IPS-20b (cell line): ENCODE results near the gene SPTAN1.

ENCODE experiments used
- H3K27ac ChIP-seq: one replicate; pipeline ENCODE4 v1.5.1; 2013; ENCODE audit warnings: low read length
- H3K27me3 ChIP-seq: 2 replicates; pipeline ENCODE4 v1.6.1; 2013; ENCODE audit warnings: mild to moderate bottlenecking, low read length, inconsistent platforms; ENCODE audit not compliant: insufficient read depth
- H3K36me3 ChIP-seq: 2 replicates; pipeline ENCODE4 v1.6.1; 2013; ENCODE audit warnings: low read depth, mild to moderate bottlenecking, inconsistent platforms, low read length, moderate library complexity; ENCODE audit not compliant: insufficient read depth
- H3K4me1 ChIP-seq: 2 replicates; pipeline ENCODE4 v1.6.1; 2013; ENCODE audit warnings: mild to moderate bottlenecking, control low read depth, inconsistent platforms, low read length, moderate library complexity; ENCODE audit not compliant: insufficient read depth
- H3K4me3 ChIP-seq: 2 replicates; pipeline ENCODE4 v1.5.1; 2013; ENCODE audit warnings: mild to moderate bottlenecking, low read length, inconsistent platforms
- H3K9ac ChIP-seq: 2 replicates; pipeline ENCODE4 v1.6.1; 2013; ENCODE audit warnings: low read depth, mild to moderate bottlenecking, inconsistent platforms, low read length, moderate library complexity
- H3K9me3 ChIP-seq: 2 replicates; pipeline ENCODE4 v1.6.1; 2013; ENCODE audit warnings: mild to moderate bottlenecking, low read depth, low read length, inconsistent platforms; ENCODE audit not compliant: insufficient read depth

Gene SPTAN1

DNA sequence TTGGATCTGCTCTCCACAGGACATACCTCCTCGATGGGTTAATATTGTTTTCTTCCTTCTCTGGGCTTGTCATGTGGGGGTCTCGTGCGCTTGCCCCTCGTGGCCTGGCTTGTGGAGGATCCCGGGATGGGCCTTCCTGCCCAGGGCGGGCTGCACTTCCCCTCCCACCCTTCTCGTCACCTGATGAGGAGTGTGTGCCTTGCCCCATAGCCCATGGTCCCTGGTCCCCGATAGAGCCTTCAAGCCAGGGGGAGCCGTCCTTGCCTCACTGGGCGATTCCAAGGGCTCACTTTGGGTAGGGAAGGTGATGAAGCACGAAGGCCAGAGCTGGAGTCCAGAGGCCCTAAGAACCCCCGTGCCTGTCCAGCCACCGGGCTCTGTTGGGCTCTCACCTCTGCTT is 75.5 kb downstream of the SPTAN1 start:
- no peak overlapping the region for H3K4me3 ChIP-seq
- H3K36me3 ChIP-seq: peaks cover 73% of the 10 kb centered on the region
- H3K4me1 ChIP-seq: no peaks in the 10 kb centered on the region
- H3K9ac ChIP-seq: no peak overlapping the region
- H3K27me3 ChIP-seq: no peaks in the 10 kb centered on the region
- no peak overlapping the region for H3K27ac ChIP-seq
- no peaks in the 10 kb centered on the region for H3K9me3 ChIP-seq

GRCh38 chr9:128628471-128629048 is 76.2 kb downstream of the SPTAN1 start:
- Histone ChIP-seq H3K9me3 (no peaks in the 10 kb centered on the region), H3K4me3 (no peak overlapping the region), H3K27me3 (no peaks in the 10 kb centered on the region), H3K9ac (no peak overlapping the region), H3K36me3 (peaks cover 79% of the 10 kb centered on the region), H3K27ac (no peak overlapping the region), H3K4me1 (no peaks in the 10 kb centered on the region)

DNA sequence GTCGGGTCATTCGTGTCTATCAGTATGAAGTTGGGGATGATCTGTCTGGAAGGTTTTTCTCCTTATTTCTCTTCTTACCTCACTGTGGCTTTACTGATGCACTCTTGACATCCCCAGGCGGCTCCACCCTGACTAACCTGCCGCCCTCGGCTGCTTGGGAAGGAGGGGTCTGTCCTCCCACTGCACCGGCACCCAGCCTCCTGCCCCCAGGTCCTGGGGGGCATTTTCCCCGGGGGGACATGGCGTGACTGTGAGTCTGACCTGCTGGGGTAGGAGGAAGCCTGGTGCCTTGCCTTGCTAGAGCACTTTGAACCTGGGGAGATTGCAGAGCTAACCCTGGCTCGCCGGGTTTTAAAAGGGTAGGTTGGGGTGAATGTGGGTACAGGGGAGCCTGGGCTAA is 76.7 kb downstream of the SPTAN1 start:
- Histone ChIP-seq H3K9me3 (no peaks in the 10 kb centered on the region), H3K27me3 (no peaks in the 10 kb centered on the region), H3K9ac (no peak overlapping the region), H3K36me3 (peaks cover 82% of the 10 kb centered on the region), H3K4me3 (no peak overlapping the region), H3K27ac (no peak overlapping the region), H3K4me1 (no peaks in the 10 kb centered on the region)

DNA sequence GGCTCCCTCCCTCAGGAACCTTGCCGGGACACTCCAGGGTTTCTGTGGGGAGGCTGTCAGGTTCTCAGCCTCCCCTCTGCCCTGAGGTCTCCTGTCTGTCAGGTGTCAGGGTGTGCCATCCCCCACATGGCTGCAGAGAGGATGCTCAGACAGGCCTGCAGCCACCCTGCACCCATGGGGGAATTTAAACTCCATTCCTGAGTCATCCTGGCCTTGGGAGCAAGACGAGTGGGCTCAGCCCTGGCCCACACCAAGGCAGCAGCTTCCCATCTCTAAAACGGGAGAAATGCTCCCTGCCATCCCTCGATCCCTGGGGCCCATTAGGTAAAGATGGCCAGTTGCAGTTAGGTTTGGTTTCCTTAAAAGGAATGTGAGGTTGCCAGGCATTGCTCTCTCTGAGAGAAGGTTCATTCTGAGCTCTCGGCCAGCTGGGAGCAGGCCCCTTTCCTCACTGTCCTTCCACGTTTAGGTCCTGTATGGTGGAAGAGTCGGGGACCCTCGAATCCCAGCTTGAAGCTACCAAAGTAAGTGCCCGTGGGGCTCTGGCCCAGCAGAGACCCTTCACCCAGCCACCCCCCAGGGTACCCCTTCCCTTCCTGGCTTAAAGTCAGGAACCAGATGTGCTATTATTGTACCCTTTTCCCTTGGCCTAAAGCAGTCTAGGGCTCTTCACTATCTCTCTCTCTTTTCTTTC is 77.6 kb downstream of the SPTAN1 start:
- Histone ChIP-seq H3K27me3 (no peaks in the 10 kb centered on the region), H3K36me3 (peaks cover 82% of the 10 kb centered on the region), H3K4me1 (no peaks in the 10 kb centered on the region), H3K4me3 (no peak overlapping the region), H3K27ac (no peak overlapping the region), H3K9me3 (no peaks in the 10 kb centered on the region), H3K9ac (no peak overlapping the region)

- peaks cover 72% of the 10 kb centered on the region for H3K36me3 ChIP-seq
- no peaks in the 10 kb centered on the region for H3K27me3 ChIP-seq
These were observed 79.2 kb downstream of the SPTAN1 start for GRCh38 chr9:128631636-128632035.

GRCh38 chr9:128632066-128632465 is 79.7 kb downstream of the SPTAN1 start:
- H3K9me3 ChIP-seq: no peaks in the 10 kb centered on the region
- H3K9ac ChIP-seq: no peak overlapping the region
- H3K27ac ChIP-seq: no peak overlapping the region
- H3K4me1 ChIP-seq: peaks cover 7% of the 10 kb centered on the region; the same call in 1 of the 2 replicates
- H3K4me3 ChIP-seq: no peak overlapping the region
- peaks cover 72% of the 10 kb centered on the region for H3K36me3 ChIP-seq
- H3K27me3 ChIP-seq: no peaks in the 10 kb centered on the region

More at GRCh38 chr9:128631636-128632035, 79.2 kb downstream of the SPTAN1 start:
- Histone ChIP-seq H3K4me1 (peaks cover 7% of the 10 kb centered on the region; the same call in 1 of the 2 replicates), H3K27ac (no peak overlapping the region), H3K9ac (no peak overlapping the region), H3K4me3 (no peak overlapping the region), H3K9me3 (no peaks in the 10 kb centered on the region)

DNA sequence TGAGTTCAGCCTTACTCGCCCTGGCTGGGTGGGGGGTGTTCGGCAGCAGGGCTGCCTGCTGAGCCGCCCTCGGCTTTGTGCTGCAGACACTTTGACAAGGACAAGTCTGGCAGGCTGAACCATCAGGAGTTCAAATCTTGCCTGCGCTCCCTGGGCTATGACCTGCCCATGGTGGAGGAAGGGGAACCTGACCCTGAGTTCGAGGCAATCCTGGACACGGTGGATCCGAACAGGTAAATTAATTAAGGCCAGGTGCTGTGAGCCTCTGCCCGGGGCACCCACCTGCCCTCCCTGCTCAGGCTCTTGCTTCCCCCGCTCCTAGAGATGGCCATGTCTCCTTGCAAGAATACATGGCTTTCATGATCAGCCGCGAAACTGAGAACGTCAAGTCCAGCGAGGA is 80.1 kb downstream of the SPTAN1 start:
- Histone ChIP-seq H3K4me3 (no peak overlapping the region), H3K9ac (no peak overlapping the region), H3K27ac (no peak overlapping the region), H3K4me1 (peaks cover 7% of the 10 kb centered on the region; the same call in 1 of the 2 replicates), H3K36me3 (peaks cover 71% of the 10 kb centered on the region), H3K9me3 (no peaks in the 10 kb centered on the region), H3K27me3 (no peaks in the 10 kb centered on the region)

GRCh38 chr9:128633057-128633456 is 80.7 kb downstream of the SPTAN1 start:
- Histone ChIP-seq H3K36me3 (peaks cover 69% of the 10 kb centered on the region), H3K4me3 (no peak overlapping the region), H3K27me3 (no peaks in the 10 kb centered on the region), H3K4me1 (peaks cover 7% of the 10 kb centered on the region; the same call in 1 of the 2 replicates), H3K9ac (no peak overlapping the region), H3K9me3 (no peaks in the 10 kb centered on the region), H3K27ac (no peak overlapping the region)

- Histone ChIP-seq H3K27me3 (no peaks in the 10 kb centered on the region), H3K4me1 (peaks cover 7% of the 10 kb centered on the region; the same call in 1 of the 2 replicates), H3K9ac (no peak overlapping the region), H3K9me3 (no peaks in the 10 kb centered on the region), H3K27ac (no peak overlapping the region), H3K4me3 (no peak overlapping the region), H3K36me3 (peaks cover 71% of the 10 kb centered on the region)
These were observed 81.2 kb downstream of the SPTAN1 start for GRCh38 chr9:128633601-128634000.

GRCh38 chr9:128634111-128634510 is 81.7 kb downstream of the SPTAN1 start:
- no peaks in the 10 kb centered on the region for H3K9me3 ChIP-seq
- no peak overlapping the region for H3K27ac ChIP-seq
- no peak overlapping the region for H3K9ac ChIP-seq
- H3K27me3 ChIP-seq: no peaks in the 10 kb centered on the region
- H3K36me3 ChIP-seq: peaks cover 72% of the 10 kb centered on the region
- no peak overlapping the region for H3K4me3 ChIP-seq
- H3K4me1 ChIP-seq: peaks cover 7% of the 10 kb centered on the region; the same call in 1 of the 2 replicates

- H3K36me3 ChIP-seq: peaks cover 72% of the 10 kb centered on the region
- H3K27me3 ChIP-seq: no peaks in the 10 kb centered on the region
- no peaks in the 10 kb centered on the region for H3K9me3 ChIP-seq
- H3K4me3 ChIP-seq: no peak overlapping the region
- no peak overlapping the region for H3K9ac ChIP-seq
- H3K27ac ChIP-seq: no peak overlapping the region
- H3K4me1 ChIP-seq: peaks cover 7% of the 10 kb centered on the region; the same call in 1 of the 2 replicates
These were observed 82.4 kb downstream of the SPTAN1 start for GRCh38 chr9:128634651-128635262.
